ENCODE data around the gene FBN1.

Gene FBN1

DNA sequence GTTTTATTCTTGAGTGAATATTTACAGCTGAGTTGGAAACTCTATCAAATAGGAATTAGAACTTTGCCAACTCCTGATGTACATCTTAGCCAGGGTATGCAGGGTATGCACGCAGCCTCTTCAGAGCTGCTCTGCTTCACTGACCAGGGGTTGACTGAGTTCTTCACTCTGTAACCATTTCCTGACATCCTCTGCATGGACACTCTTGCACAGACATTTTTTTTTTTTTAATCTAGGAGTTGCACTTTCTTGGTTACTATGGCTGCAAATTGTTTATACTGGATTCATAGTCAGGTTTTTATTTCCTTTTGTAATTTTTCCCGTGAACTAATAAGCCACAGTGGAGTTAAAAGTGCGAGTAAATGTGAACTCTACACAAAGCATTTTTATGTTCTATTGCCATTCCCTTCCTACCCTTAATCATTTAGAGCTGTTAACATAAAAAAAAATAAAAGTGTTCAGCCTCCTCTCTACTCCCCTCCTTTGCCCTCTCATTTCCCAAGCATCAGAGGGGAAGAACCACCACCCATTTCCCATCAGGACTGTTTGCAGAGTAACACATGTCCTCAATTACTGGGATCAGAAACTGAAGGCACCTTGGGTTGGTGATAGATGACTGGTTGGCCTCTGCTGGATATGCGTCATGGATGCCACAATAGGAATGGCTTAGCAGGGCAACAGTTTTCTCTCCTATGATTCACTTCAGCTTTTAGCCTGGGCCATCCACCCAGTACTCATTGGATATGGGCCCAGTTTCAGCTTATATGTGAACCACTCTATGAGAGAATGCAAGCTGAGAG, 260.3 kb downstream of the FBN1 start:
- no peak overlapping the region for H3K27ac ChIP-seq
- peak; percentile 45 for DNase-seq (ENCODE audit: low read depth, low spot score)

DNA sequence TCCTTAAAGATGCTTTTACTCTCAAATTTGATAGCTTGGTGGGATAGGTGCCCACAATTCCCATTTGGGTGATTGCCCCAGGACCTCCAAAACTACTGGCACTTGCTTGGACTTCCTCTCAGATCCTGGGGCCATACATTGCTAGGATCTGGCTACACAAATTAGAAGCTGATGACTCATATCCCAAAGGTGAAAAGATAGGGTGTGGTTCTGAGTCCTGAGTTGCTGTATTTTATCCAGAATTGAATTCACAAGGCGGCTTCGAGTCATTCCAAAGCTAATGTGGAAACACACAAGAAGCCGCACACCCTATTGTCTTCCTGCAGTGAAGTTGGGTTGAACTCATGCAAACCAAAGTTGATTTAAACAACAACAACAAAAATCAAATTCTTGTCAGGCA, 260.9 kb downstream of the FBN1 start:
- DNase-seq (ENCODE audit: low read depth, low spot score), result peak; percentile 18
- no peak overlapping the region for H3K27ac ChIP-seq

DNA sequence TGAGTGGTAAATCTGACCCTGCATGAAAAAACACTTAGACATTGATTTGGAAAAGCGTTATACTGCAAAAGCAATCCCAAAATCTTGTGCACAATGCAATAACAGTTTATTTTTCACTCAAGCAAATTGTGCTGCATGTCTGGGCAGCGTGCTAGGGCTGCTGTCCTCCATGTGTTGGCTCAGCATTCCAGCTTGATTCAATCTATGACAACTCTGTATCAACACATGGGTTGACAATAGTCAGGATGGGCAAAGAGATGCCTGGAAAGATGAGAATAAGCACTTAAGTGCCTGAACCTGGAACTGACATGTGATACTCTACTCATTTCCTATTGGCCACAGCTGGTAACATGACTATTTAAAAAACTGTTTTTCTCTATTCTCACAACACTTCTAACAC, 262.5 kb downstream of the FBN1 start:
- no peak overlapping the region for H3K27ac ChIP-seq
- DNase-seq (ENCODE audit: low read depth, low spot score), result no peak

DNA sequence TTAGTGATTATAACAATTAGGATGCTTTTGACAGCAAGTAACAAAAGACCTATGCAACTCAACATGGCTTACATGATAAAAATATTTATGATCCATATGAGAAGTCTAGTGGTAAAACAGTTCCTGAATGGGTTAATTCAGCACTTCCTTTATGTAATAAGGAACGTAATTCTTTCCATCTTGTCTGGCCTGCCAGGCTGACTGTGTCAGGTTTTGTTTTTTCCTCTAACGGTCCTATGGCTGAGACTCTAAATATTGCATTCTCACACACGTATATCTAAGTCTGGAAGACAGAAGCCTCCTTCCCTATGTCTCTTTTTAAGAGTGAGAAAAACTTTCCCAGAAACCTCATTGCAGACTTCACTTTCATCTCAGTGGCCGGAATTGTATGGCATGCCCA, 263.6 kb downstream of the FBN1 start:
- no peak overlapping the region for H3K27ac ChIP-seq
- DNase-seq (ENCODE audit: low read depth, low spot score), result no peak

DNA sequence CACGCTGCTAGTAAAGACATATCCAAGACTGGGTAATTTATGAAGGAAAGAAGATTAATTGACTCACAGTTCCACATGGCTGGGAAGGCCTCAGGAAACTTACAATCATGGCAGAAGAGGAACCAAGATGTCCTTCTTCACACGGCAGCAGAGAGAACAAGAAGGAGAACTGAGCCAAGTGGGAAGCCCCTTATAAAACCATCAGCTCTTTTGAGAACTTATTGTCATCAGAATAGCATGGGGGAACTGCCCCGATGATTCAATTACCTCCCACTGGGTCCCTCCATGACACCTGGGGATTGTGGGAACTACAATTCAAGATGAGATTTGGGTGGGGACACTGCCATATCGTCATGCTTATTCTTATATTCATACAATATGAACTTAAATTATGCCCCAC, 265.3 kb downstream of the FBN1 start:
- no peak for DNase-seq (ENCODE audit: low read depth, low spot score)
- H3K27ac ChIP-seq, result no peak overlapping the region

DNA sequence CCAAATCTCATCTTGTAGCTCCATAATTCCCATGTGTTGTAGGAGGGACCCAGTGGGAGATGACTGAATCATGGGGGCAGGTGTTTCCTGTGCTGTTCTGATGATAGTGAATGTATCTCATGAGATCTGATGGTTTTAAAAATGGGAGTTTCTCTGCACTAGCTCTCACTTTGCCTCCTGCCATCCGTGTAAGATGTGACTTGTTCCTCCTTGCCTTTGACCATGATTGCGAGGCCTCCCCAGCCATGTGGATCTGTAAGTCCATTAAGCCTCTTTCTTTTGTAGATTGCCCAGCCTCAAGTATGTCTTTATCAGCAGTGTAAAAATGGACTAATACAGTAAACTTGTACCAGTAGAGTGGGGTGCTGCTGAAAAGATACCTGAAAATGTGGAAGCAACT, 269.7 kb downstream of the FBN1 start:
- H3K27ac ChIP-seq, result no peak overlapping the region
- DNase-seq (ENCODE audit: low read depth, low spot score), result no peak

DNA sequence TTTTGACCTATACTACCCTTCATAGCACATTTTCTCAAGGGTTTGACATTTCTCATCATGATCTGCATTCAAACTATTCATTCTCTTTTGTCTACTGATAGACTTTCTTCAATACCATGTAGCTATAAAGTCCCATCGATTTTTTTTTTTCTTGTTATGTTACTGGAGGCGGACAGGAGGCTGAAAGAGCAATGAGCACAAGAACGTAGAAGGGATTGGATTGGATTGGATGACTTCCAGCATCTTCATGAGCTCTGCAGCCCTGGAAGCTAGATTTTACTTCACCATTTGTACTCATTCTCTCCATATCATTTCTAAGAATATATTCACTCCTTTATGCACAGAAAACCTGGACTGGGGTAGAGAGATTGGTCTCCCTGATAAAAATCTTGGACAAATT, 271.0 kb downstream of the FBN1 start:
- no peak overlapping the region for H3K27ac ChIP-seq
- DNase-seq (ENCODE audit: low read depth, low spot score), result no peak

DNA sequence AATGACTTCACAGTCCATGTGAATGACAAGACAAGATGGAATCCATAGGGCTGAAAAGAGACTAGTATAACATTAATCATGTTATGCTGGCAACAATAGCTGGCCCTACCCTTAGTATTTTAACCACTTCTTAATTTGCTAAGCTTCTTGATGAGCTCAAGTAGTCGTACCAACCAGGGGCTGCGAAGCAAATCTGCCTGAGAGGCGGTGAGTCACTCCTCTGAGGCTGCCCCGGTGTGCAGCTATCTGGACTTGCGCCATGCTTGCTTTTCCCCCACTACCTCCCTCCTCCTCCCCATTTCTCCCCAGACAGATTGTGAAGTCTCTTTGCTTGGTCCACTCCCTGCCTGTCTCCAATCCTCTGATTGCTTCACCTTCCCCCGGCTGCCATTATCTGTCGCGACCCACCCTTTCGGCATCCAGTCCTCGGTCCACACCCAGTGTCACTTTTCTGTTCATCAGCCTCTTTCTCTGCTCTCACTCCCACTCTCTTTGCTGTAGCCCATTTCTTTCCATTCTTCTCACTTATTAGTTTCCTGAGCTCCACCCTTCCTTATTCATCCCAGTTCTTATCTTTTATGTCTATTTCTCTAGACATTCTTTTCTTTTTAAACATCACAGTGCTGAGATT, 271.6 kb downstream of the FBN1 start:
- H3K27ac ChIP-seq, result no peak overlapping the region
- DNase-seq (ENCODE audit: low read depth, low spot score), result peak; percentile 40

DNA sequence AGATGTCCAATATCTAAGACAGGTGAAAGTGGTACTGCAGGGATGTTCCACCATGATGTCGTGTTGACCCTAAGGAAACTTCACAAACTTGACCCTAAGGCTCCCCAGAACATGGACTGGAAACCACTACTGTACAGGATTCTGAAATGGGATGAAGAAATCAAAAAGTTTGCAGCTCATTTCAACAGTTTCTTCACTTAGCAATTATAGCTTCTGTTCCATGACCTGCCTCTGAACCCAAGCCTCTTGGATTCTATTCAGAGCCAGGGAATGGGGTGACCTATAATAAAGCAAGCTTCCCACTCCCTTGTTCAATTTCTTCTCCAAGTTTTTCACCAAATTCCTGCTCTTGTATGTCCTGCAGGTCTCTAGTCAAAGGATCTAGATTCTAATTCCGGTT, 273.5 kb downstream of the FBN1 start:
- no peak for DNase-seq (ENCODE audit: low read depth, low spot score)
- no peak overlapping the region for H3K27ac ChIP-seq

DNA sequence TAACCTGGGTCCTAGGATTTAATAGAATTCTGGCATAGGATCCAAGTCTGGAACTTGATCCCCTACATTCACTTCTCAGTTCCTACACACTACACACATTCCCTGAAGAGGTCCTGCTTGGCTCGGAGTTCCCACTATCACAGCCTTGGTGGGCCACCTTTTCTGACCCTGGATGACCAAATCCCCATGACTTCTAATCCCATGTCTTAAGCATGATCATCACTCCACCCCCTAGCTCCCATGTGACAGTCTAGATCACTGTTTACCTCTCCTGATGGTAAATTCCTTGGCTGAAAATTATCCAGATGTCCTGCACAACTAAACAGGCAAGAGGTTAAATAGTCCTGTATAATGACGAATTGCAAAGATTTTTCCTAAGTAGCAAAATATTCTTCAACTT, 274.0 kb downstream of the FBN1 start:
- DNase-seq (ENCODE audit: low read depth, low spot score), result no peak
- H3K27ac ChIP-seq, result no peak overlapping the region

DNA sequence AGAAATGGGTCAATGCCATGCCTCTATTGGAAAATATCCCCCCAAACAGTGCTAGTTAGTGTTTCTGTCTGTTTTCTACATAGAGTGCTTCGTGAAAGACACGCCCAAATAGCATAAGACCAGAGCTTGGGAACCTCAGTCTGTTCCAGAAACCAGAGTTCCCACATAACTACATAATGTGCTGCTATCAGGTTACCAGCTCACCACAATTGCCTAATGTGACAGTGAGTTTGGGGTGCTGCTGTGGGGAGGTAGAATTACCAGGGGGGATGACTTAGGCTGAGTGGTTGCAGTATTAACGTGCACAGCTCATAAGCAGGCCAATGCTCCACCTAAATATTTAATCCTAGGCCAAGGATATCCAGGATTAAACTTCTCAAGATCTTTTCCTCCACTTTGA, 275.0 kb downstream of the FBN1 start:
- H3K27ac ChIP-seq, result no peak overlapping the region
- peak; percentile 26 for DNase-seq (ENCODE audit: low read depth, low spot score)

DNA sequence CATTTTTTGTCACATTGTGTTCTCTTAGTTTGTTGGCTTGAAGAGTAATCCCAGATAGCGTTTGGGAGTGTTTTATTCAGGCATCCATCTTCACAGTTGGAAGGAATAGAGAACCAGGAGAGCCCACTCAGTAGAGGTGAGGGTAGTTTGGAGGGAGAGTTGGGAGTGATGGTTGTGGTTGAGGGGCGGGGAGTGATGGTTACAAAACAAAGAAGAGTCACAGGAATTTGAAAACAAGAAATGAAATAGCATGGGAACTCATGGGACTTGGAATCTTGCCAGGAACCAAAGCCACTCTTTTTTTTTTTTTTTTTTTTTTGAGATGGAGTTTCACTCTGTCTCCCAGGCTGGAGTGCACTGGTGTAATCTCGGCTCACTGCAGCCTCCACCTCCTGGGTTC, 278.0 kb downstream of the FBN1 start:
- H3K27ac ChIP-seq, result no peak overlapping the region
- DNase-seq (ENCODE audit: low read depth, low spot score), result no peak

DNA sequence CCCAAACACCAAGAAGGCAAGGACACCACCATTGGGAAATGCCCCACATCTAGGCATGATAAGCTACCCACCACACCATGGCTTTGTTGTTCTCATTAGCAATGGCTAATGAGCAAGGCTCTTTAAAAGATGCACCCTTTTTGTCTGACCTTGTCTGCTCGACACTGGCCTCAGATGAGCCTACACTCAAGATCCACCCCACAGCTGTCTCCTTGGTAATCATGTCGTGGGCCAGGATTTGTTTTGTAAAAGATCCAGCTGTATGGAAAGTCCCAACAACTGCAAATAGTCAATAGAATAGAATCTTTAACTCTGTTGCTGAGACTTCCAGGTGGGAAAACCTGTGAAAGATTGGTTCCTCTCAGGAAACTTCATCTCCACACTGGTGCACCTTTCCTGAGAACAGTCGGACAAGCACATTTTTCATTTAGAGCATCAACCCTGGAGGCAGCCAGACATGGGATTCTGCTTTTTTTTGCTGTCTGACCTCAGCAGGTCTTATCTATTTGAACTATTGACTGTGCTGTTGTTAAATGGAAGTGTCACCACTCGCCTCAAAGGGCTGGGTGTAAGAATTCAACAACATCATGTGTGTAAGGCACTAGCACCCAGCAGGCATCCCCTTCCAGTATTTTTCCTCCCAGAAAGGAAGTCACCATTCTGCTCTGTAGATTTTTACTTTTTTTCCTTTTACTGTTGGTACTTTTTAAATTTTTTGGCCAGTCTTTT, 278.8 kb downstream of the FBN1 start:
- no peak overlapping the region for H3K27ac ChIP-seq
- DNase-seq (ENCODE audit: low read depth, low spot score), result no peak

DNA sequence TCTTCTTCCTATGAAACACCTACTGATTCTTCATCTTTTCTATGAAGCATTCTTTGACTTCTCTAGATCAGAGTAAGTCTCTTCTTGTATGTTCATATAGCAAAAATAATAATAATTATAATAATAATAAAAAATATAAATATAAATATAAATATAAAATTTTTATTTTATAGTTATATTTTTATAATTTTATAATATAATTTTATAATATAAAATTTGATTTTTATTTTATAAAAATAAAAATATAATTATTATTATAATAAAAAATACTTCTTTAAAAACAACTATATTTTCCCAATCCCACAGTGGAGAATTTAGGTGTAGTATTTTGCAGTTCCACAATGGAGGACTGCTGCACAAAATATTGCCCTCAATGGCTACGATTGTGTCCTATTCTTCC, 279.9 kb downstream of the FBN1 start:
- DNase-seq (ENCODE audit: low read depth, low spot score), result no peak
- no peak overlapping the region for H3K27ac ChIP-seq

DNA sequence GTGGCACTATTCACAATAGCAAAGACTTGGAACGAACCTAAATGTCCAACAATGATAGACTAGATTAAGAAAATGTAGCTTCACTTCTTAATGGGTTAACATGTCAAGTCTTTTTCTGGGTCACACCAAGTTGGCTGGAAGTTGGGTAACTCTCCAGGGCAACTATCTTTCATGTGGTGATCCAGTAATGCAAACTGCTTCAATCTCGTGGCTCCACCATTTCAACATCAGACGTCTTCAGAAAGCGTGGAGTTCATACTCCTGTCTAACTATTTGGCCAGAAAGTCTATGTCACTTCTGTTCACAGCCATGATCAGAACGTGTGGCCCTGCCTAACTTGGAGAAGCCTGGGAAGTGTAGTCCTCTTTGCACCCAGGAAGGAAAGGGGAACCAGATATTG, 282.0 kb downstream of the FBN1 start:
- DNase-seq (ENCODE audit: low read depth, low spot score), result no peak
- H3K27ac ChIP-seq, result no peak overlapping the region

DNA sequence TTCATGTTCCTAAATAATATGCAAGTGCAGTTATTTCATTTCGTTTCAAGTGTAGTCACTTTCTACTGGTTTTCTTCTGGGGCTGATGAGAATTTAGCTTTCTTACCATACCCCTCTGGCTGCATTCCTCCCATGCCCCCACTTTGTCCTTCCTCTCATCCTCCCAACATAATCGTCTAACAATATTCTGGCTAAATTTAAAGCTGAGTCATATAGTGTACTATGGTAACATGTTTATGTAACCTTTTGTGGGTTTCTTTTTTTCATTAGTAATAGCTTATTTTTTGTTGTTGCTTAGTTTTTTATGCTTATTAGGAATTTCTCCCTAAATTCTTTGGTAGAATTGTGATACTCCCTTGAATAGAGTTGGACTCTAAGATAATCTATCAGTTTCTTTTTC, 283.8 kb downstream of the FBN1 start:
- no peak overlapping the region for H3K27ac ChIP-seq
- no peak for DNase-seq (ENCODE audit: low read depth, low spot score)

DNA sequence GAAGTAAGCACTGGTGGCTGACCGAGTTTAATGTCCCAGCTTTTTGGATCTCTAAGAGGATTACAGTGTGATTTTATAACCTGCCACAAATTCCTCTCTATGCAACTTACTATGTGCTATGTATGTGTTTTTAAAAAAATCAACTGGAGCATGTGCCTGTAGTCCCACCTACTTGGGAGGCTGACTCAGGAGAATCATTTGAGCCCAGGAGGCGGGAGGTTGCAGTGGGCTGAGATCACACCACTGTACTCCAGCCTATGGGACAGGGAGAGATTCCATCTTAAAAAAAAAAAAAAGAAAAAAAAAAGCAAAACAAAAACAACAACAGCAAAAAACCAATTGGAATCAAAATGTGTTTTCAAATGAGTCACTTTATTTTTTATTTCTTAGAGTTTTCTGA, 284.7 kb downstream of the FBN1 start:
- H3K27ac ChIP-seq, result no peak overlapping the region
- no peak for DNase-seq (ENCODE audit: low read depth, low spot score)
